Dermis microvascular lymphatic vessel endothelial cell (primary cell): ENCODE results near the gene WDR81. TPM values are rescaled to one million over a fixed set of nuclear protein-coding genes. Genes with fewer than 3 reads are reported as not detected.
"Not testable (repeated sequence)": the region's sequence is repeated elsewhere in the genome, so short reads cannot be mapped to it uniquely, and the experiment has no call there.

Source experiments
- DNase-seq, 2 donors: peaks; one replicate each; pipeline versions ENCODE4 v3.0.0 to v3.0.0-alpha.2; 2010; ENCODE audit warnings: low read depth in 2 of 2
- total RNA-seq: library from RNA; depleted of rRNA; stranded (reverse); fragments of >200 nt; gene quantifications from 2 replicates; pipeline ENCODE4 v1.2.1, GENCODE V29; 2014

The WDR81 gene
- 7.8 and 11.4 TPM in 2 replicates for total RNA-seq

GRCh38 chr17:1724351-1724868 lies at the start of gene WDR81:
TSS of gene WDR81 (plus strand) at chr17:1724704. CDS start at chr17:1724960, 256 bp downstream.
- peak; percentile 70 to 85 for DNase-seq

DNA sequence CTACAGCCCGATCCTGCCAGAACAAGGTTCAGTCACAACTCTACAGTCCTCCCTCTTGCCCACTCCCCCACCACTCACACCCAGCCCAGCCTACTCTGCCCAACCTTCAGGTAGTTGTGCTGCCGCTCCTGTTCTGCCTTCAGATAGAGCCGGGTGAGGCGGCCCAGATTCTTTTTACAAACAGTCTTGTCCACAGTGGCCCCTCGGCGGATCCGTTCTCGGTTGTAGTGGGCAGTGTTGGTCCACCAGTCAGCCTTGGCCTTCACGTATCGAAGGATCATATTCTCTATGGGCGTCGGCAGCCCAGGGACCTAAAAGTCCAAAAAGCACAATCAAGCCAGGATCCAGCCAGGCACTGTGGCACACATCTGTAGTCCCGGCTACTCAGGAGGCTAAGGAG lies 48.1 kb upstream of the WDR81 start:
- no peak for DNase-seq

- no peak for DNase-seq
Observed at GRCh38 chr17:1683459-1683858, 41.0 kb upstream of the WDR81 start.

DNA sequence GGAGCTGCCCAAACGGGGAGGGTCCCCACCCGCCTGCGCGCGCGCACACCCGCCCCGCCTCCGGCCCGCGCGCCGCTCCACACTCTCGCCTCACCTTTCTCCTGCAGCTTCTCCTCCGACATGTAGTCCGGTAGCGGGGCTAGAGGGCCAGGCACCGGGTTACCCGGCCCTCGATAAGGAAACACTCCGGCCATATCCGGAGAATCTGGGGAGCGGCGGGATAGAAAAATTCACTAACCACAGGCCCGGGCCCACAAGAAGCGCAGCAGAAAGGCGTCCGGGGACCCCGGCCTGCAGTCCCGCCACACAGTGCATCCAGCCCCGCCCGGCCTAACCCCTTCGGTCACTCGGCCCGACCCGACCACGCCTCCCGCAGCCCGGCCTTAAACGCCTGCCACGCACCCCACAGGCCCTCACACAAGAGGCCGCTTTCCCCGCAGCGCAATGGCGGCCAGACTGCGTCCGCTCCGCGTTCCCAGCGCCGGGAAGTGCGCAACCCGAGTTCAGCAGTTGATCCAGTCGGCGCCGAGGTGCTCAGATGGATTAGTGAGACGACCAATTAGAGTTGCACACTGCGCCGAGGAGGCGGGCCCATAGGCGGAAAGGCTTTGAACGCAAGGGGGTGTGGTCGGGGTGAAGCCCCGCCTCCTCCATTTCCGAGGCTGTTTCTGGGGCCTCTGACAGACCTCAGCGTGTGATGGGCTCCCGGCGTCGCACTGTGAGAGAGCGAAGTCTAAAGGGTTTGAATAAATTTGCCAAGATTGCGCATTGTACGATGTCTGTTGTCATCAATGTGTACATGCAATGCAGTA lies 39.9 kb upstream of the WDR81 start, which contains the start of gene PRPF8:
Gene PRPF8, minus strand, starts transcription at position 490 of the 812 bp plus-strand sequence. Its CDS starts 296 bp downstream, at position 194.
- peak; percentile 96 to 98 for DNase-seq

- no peak for DNase-seq
Observed at GRCh38 chr17:1686086-1686485, 38.4 kb upstream of the WDR81 start.

GRCh38 chr17:1688405-1688804 lies 36.1 kb upstream of the WDR81 start:
- DNase-seq: not testable (repeated sequence)

- no peak for DNase-seq
Observed at GRCh38 chr17:1690544-1691221, 33.8 kb upstream of the WDR81 start.

GRCh38 chr17:1693339-1693738 lies 31.2 kb upstream of the WDR81 start:
- no peak for DNase-seq

DNA sequence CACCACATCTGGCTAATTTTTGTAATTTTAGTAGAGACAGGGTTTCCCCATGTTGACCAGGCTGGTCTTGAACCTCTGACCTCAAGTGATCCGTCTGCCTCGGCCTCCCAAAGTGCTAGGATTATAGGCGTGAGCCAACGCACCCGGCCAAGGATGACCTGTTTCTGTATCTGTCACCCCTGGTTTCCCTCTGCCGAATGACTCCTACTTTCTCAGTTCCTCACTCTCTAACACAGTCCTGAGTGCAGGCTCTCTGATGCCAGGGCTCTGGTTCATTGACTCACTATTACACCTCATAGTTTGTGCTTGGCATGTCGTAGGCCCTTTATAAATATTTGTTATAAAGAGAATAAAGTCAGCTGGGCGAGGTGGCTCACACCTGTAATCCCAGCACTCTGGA lies 29.1 kb upstream of the WDR81 start:
- no peak for DNase-seq

DNA sequence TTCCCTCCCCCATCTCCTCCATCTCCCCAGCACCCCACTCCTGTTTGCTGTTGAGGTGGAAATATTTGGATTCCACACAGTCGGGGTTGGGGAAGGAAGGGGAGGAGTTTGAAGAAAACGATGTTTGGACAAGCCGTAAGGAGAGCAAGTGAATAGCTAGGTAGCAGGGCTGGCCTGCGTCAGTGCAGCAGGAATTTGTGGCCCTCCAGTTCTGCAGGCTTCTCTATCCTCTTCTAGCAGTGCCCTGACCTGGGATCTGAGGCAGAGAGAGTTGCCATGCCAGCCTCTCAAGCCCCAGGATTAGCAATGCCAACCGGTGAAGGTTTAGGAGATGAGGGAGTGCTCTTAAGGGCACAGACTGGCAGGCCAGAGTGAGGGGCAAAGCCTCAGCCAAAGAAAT lies 26.8 kb upstream of the WDR81 start:
- no peak for DNase-seq

GRCh38 chr17:1699891-1700290 lies 24.6 kb upstream of the WDR81 start:
- DNase-seq: not testable (repeated sequence)

- DNase-seq: no peak
Observed at GRCh38 chr17:1703063-1703462, 21.4 kb upstream of the WDR81 start.

- DNase-seq: no peak
Observed at GRCh38 chr17:1705004-1705403, 19.5 kb upstream of the WDR81 start.

DNA sequence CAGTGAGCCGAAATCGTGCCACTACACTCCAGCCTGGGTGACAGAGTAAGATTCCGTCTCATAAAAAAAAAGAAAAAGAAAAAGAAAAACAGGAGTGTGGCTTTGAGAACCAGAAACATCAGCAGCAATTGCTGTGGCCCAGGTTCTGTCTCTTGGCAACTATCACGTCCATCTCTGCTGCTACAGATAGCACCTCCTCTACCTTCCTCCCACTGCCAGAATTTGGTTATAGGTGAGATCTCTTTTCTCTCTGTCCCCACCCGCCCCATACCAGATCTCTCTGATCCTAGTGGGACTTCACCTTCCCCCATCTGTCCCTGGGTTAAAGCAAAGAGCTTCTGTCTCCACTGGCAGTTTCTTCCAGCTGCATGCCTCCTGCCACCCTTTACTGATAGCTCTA lies 17.4 kb upstream of the WDR81 start:
- DNase-seq: no peak

GRCh38 chr17:1708791-1709346 lies 15.6 kb upstream of the WDR81 start:
- not testable (repeated sequence) for DNase-seq

GRCh38 chr17:1709403-1709951 lies 15.0 kb upstream of the WDR81 start:
- no peak for DNase-seq

DNA sequence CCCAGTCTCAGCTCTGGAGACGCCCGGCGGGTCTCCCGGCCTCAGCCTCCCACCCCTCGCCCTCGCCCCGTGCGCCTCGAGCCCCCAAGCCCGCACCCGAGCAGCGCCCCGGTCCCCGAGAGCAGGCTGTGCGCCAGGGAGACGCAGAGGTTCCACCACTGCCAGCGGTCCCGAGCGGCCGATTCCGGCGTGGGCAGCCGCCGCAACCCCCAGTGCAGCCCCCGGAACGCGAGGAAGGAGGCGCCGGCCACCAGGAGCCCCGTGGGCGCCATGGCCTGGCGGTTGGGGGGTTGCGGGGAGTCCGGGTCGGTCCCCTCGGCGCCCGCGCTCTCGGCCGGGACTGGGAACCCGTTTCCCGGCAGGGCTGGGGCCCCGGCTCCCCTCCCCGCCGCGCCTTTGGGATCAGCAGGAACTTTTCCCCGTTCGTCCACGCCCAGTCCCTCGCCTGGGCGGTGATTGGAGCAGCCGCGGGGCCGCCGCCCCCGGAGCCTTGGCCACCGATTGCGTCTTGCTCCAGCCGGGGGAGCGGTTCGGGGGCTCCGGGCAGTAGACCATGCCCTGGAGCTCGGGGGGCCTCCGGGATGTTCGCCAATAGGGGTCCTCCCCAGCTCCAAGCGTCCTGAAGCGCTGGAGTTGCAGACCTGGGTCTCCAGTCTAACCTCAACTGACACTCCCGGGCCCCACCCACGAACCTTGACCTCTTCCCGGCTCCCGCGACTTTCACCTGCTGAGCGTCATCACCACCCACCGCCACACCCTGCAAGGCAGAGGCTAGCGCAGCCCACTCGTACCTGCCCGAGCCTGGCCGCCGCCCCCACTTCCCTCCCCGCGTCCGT lies 14.3 kb upstream of the WDR81 start, which contains the start of gene TLCD2:
Gene TLCD2, minus strand, starts transcription at position 407 of the 836 bp plus-strand sequence. Its CDS starts 135 bp downstream, at position 272.
- peak in 1 of 2 donors; percentile 72 for DNase-seq

GRCh38 chr17:1710807-1711553 lies 13.5 kb upstream of the WDR81 start:
- DNase-seq: no peak

GRCh38 chr17:1711804-1712203 lies 12.7 kb upstream of the WDR81 start:
- no peak for DNase-seq

DNA sequence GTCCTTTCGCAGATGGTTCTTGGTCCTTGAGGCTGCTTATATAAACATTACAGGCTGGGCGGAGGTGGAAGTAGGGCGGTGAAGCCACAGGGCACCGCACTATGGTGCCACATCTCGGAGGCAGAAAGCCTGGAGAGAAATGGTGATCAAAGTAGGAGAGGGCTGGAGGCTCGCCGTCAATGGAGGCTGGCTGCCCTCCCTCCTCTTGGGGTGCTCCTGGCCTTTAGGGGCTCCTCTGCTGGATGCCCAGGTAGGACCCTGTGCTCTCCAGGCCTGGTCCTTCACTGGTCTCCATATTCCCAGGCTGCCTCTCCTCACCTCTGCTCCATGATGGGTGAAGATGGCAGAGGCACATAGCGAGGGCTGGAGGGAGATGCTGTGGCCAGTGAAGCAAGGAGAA lies 12.2 kb upstream of the WDR81 start:
- DNase-seq: no peak
